K562 (cell line): ENCODE results near the gene LNPEP. TPM values are rescaled to one million over a fixed set of nuclear protein-coding genes. Genes with fewer than 3 reads are reported as not detected.

ENCODE experiments used
- ASH1L ChIP-seq: fragments of 450-650 bp; IDR thresholded peaks from 2 replicates; pipeline ENCODE4 v1.6.1; 2018; ENCODE audit warnings: borderline replicate concordance, mild to moderate bottlenecking, low read depth; ENCODE audit not compliant: partially characterized antibody
- CC2D1A ChIP-seq: fragments of 450-650 bp; IDR thresholded peaks from 2 replicates; pipeline ENCODE4 v1.6.1; 2017; ENCODE audit warnings: mild to moderate bottlenecking
- CHD2 ChIP-seq: IDR thresholded peaks from 2 replicates; pipeline ENCODE4 v1.6.1; 2011; ENCODE audit warnings: low read depth, low read length
- FOXK1 ChIP-seq: sonication (generic); formaldehyde crosslinking; IDR thresholded peaks from 2 replicates; pipeline ENCODE4 v1.8.0; 2022; ENCODE audit warnings: missing genetic modification reagents, mild to moderate bottlenecking, borderline replicate concordance
- HDAC1 ChIP-seq, 2 experiments: fragments of 450-650 bp; IDR thresholded peaks; 2 replicates each; pipeline ENCODE4 v1.6.1; 2016 to 2017; ENCODE audit warnings: inconsistent platforms in 1 of 2, mild to moderate bottlenecking in 1 of 2, moderate library complexity in 1 of 2
- KDM1A ChIP-seq, 2 experiments: fragments of 450-650 bp; IDR thresholded peaks; 2 replicates each; pipeline ENCODE4 v1.6.1; 2016; ENCODE audit warnings: mild to moderate bottlenecking in 2 of 2
- MAZ ChIP-seq, 2 experiments: fragments of 450-650 bp in 1 of 2; sonication (generic) in 1 of 2; formaldehyde crosslinking; IDR thresholded peaks in 1 of 2; conservative IDR thresholded peaks in 1 of 2; 2 replicates each; pipeline versions ENCODE4 v1.4.0 to v1.5.0; 2020; ENCODE audit warnings: mild to moderate bottlenecking in 1 of 2, missing genetic modification reagents in 1 of 2
- MTA3 ChIP-seq: fragments of 450-650 bp; formaldehyde crosslinking; IDR thresholded peaks from 2 replicates; pipeline ENCODE4 v1.6.1; 2017; ENCODE audit warnings: mild to moderate bottlenecking, borderline replicate concordance
- NFIC ChIP-seq: fragments of 450-650 bp; IDR thresholded peaks from 2 replicates; pipeline ENCODE4 v1.6.1; 2017; ENCODE audit warnings: mild to moderate bottlenecking, inconsistent platforms
- PCBP1 ChIP-seq: fragments of 200-400 bp; formaldehyde crosslinking; IDR thresholded peaks from 2 replicates; pipeline ENCODE4 v1.6.1; 2018; ENCODE audit warnings: mild to moderate bottlenecking, low read depth, low read length; ENCODE audit not compliant: poor library complexity, severe bottlenecking
- POLR3G ChIP-seq: IDR thresholded peaks from 2 replicates; pipeline ENCODE4 v1.6.1; 2011; ENCODE audit not compliant: insufficient read length, insufficient replicate concordance; ENCODE audit errors: extremely low read depth
- STAG1 ChIP-seq: sonication (generic); formaldehyde crosslinking; IDR thresholded peaks from 2 replicates; pipeline ENCODE4 v1.5.0; 2020; ENCODE audit warnings: missing genetic modification reagents, borderline replicate concordance
- TCF7 ChIP-seq: sonication (generic); IDR thresholded peaks from 2 replicates; pipeline ENCODE4 v1.6.1; 2016; ENCODE audit warnings: antibody characterized with exemption, borderline replicate concordance
- WHSC1 ChIP-seq: IDR thresholded peaks from one replicate; pipeline ENCODE4 v1.6.1; 2012; ENCODE audit warnings: low read length, control low read depth, inconsistent platforms
- ZC3H4 ChIP-seq: sonication (generic); formaldehyde crosslinking; IDR thresholded peaks from 2 replicates; pipeline ENCODE4 v1.9.0; 2021; ENCODE audit warnings: missing genetic modification reagents, borderline replicate concordance
- ZNF133 ChIP-seq: fragments of 250-450 bp; sonication (Bioruptor Pico); IDR thresholded peaks from 2 replicates; pipeline ENCODE4 v1.4.0; 2020; ENCODE audit warnings: mild to moderate bottlenecking
- ZNF140 ChIP-seq: fragments of 250-450 bp; sonication (Bioruptor Pico); IDR thresholded peaks from 2 replicates; pipeline ENCODE4 v1.8.0; 2021; ENCODE audit warnings: moderate library complexity, mild to moderate bottlenecking, inconsistent platforms
- ZNF143 ChIP-seq: sonication (generic); formaldehyde crosslinking; IDR thresholded peaks from 2 replicates; pipeline ENCODE4 v1.9.0; 2022; ENCODE audit warnings: mild to moderate bottlenecking, missing genetic modification reagents
- ZNF316 ChIP-seq: fragments of 450-650 bp; IDR thresholded peaks from 2 replicates; pipeline ENCODE4 v1.6.1; 2016
- ZNF76 ChIP-seq: fragments of 250-450 bp; sonication (Bioruptor Pico); IDR thresholded peaks from 2 replicates; pipeline ENCODE4 v1.4.0; 2020; ENCODE audit warnings: mild to moderate bottlenecking, moderate library complexity, borderline replicate concordance
- polyA plus RNA-seq, 8 experiments: library from polyadenylated mRNA; depleted of rRNA in 4 of 8; stranded (reverse) in 5 of 8; unstranded in 3 of 8; fragments of >200 nt; fragmentation: Nextera tagmentation in 2 of 8; fragmentation: Illumina TruSeq in 1 of 8; extraction: Ambion mirVana in 2 of 8; extraction: Trizol in 1 of 8; gene quantifications; 2 replicates each; pipeline versions ENCODE4 v1.2.1 to v1.2.3, GENCODE V29; 2011 to 2014; ENCODE audit warnings: inconsistent platforms in 1 of 8, missing spikeins in 1 of 8
- total RNA-seq, 7 experiments: library from RNA; depleted of rRNA in 6 of 7; stranded (reverse); fragments of >200 nt in 6 of 7; fragmentation: Illumina TruSeq in 2 of 7; extraction: Trizol in 2 of 7; gene quantifications; 2 replicates each; pipeline versions ENCODE4 v1.2.1 to v1.2.3, GENCODE V29; 2011 to 2021; ENCODE audit warnings: low replicate concordance in 1 of 7
- TF ChIP-seq, protein P1 (sequence below): fragments of 450-650 bp; IDR thresholded peaks from 2 replicates; pipeline ENCODE4 v1.6.1; 2014; ENCODE audit warnings: low read depth, mild to moderate bottlenecking, moderate library complexity, borderline replicate concordance
- TF ChIP-seq, protein P2 (sequence below), 2 experiments: fragments of 450-650 bp in 1 of 2; sonication (generic) in 1 of 2; formaldehyde crosslinking in 1 of 2; IDR thresholded peaks in 1 of 2; conservative IDR thresholded peaks in 1 of 2; 2 replicates each; pipeline versions ENCODE4 v1.6.1 to v1.8.1; 2016 to 2023; ENCODE audit warnings: mild to moderate bottlenecking in 2 of 2, moderate library complexity in 2 of 2, inconsistent platforms in 1 of 2, missing genetic modification reagents in 1 of 2
- TF ChIP-seq, protein P3 (sequence below): fragments of 250-450 bp; sonication (Bioruptor Pico); IDR thresholded peaks from 2 replicates; pipeline ENCODE4 v1.4.0; 2020
- TF ChIP-seq, protein P4 (sequence below): fragments of 250-450 bp; sonication (Bioruptor Pico); IDR thresholded peaks from 2 replicates; pipeline ENCODE4 v1.8.0; 2021; ENCODE audit warnings: moderate library complexity, mild to moderate bottlenecking, inconsistent platforms
- TF ChIP-seq, protein P5 (sequence below): fragments of 450-650 bp; IDR thresholded peaks from 2 replicates; pipeline ENCODE4 v1.7.0; 2016; ENCODE audit warnings: borderline replicate concordance

Gene LNPEP
- total and polyA plus RNA-seq, 9 of the 15 experiments (the other 6 are each of a cell fraction or from before 2014, with no cell fraction given): 2.6 to 27.9 (median 11.2) TPM

DNA sequence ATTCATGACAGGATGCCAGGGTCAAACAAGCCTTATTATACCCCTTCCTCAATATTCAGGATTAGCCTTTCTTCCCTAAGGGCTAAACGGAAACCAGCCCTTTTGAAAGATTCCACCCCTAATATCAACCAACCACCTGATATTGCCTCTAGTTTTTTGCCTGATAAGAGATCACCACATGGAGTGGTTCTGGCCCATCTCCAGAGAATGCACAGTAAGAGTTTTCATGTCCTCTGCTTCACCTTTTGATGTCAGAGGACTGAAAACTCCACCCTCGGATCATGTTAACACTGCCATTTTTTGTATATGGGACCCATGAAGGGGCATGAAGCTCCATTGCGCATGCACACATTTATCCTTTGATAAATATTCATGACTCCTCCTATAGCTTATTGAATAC lies 5.8 kb upstream of the LNPEP start (continued):
- TF ChIP-seq, protein P1, sequence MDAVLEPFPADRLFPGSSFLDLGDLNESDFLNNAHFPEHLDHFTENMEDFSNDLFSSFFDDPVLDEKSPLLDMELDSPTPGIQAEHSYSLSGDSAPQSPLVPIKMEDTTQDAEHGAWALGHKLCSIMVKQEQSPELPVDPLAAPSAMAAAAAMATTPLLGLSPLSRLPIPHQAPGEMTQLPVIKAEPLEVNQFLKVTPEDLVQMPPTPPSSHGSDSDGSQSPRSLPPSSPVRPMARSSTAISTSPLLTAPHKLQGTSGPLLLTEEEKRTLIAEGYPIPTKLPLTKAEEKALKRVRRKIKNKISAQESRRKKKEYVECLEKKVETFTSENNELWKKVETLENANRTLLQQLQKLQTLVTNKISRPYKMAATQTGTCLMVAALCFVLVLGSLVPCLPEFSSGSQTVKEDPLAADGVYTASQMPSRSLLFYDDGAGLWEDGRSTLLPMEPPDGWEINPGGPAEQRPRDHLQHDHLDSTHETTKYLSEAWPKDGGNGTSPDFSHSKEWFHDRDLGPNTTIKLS: no peak
- TF ChIP-seq ZNF140 (CRISPR knock-in tag) (no peak), ZNF133 (CRISPR knock-in tag) (no peak), ZNF143 (CRISPR knock-in tag) (no peak), PCBP1 (no peak), WHSC1 (no peak), CHD2 (no peak), POLR3G (no peak), MTA3 (0 out of 2 replicates have a peak, but pooled peaks have one; percentile 53), ASH1L (no peak), ZNF76 (no peak), ZC3H4 (CRISPR knock-in tag) (no peak), ZNF316 (peak; percentile 64), HDAC1 (IDR thresholded peaks at IDR 0.05) (no peak), FOXK1 (CRISPR knock-in tag) (no peak), KDM1A (IDR thresholded peaks at IDR 0.05) (peak in 1 of 2 experiments; percentile 35; a peak in 1 of 4 replicates), CC2D1A (peak; percentile 49; the same call in 1 of the 2 replicates), MAZ (CRISPR knock-in tag; conservative IDR thresholded peaks at IDR 0.05 in 1 of 2, IDR thresholded peaks at IDR 0.05 in 1 of 2) (no peak), TCF7 (no peak), STAG1 (no peak), NFIC (peak; percentile 96)
- TF ChIP-seq, protein P2, sequence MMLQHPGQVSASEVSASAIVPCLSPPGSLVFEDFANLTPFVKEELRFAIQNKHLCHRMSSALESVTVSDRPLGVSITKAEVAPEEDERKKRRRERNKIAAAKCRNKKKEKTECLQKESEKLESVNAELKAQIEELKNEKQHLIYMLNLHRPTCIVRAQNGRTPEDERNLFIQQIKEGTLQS (IDR thresholded peaks at IDR 0.05): no peak
- TF ChIP-seq, protein P2 (CRISPR knock-in tag; conservative IDR thresholded peaks at IDR 0.05): no peak
- TF ChIP-seq, protein P3, sequence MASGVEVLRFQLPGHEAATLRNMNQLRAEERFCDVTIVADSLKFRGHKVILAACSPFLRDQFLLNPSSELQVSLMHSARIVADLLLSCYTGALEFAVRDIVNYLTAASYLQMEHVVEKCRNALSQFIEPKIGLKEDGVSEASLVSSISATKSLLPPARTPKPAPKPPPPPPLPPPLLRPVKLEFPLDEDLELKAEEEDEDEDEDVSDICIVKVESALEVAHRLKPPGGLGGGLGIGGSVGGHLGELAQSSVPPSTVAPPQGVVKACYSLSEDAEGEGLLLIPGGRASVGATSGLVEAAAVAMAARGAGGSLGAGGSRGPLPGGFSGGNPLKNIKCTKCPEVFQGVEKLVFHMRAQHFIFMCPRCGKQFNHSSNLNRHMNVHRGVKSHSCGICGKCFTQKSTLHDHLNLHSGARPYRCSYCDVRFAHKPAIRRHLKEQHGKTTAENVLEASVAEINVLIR (CRISPR knock-in tag): no peak
- TF ChIP-seq, protein P4, sequence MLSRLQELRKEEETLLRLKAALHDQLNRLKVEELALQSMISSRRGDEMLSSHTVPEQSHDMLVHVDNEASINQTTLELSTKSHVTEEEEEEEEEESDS (CRISPR knock-in tag): no peak
- TF ChIP-seq, protein P5, sequence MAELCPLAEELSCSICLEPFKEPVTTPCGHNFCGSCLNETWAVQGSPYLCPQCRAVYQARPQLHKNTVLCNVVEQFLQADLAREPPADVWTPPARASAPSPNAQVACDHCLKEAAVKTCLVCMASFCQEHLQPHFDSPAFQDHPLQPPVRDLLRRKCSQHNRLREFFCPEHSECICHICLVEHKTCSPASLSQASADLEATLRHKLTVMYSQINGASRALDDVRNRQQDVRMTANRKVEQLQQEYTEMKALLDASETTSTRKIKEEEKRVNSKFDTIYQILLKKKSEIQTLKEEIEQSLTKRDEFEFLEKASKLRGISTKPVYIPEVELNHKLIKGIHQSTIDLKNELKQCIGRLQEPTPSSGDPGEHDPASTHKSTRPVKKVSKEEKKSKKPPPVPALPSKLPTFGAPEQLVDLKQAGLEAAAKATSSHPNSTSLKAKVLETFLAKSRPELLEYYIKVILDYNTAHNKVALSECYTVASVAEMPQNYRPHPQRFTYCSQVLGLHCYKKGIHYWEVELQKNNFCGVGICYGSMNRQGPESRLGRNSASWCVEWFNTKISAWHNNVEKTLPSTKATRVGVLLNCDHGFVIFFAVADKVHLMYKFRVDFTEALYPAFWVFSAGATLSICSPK: no peak
